Osteocyte (in vitro differentiated cells): ENCODE data around the gene STK17A. TPM values are rescaled to one million over a fixed set of nuclear protein-coding genes. Genes with fewer than 3 reads are reported as not detected.

Source experiments
- DNase-seq: peaks from one replicate; pipeline ENCODE4 v3.0.0; 2021; ENCODE audit warnings: mixed read lengths; ENCODE audit not compliant: unreplicated experiment; ENCODE audit errors: extremely low spot score
- H3K27ac Mint-ChIP-seq: one replicate; pipeline ENCODE4 v1.8.0; 2021; ENCODE audit warnings: mild to moderate bottlenecking, mixed read lengths; ENCODE audit not compliant: unreplicated experiment
- H3K27me3 Mint-ChIP-seq: one replicate; pipeline ENCODE4 v1.8.0; 2021; ENCODE audit warnings: mixed read lengths; ENCODE audit not compliant: unreplicated experiment
- H3K36me3 Mint-ChIP-seq: one replicate; pipeline ENCODE4 v1.8.0; 2021; ENCODE audit warnings: mixed read lengths; ENCODE audit not compliant: unreplicated experiment
- H3K4me1 Mint-ChIP-seq: one replicate; pipeline ENCODE4 v1.8.0; 2021; ENCODE audit warnings: mixed read lengths; ENCODE audit not compliant: unreplicated experiment
- H3K4me3 Mint-ChIP-seq: one replicate; pipeline ENCODE4 v1.8.0; 2021; ENCODE audit warnings: mild to moderate bottlenecking, moderate library complexity, mixed read lengths; ENCODE audit not compliant: unreplicated experiment
- H3K9me3 Mint-ChIP-seq: one replicate; pipeline ENCODE4 v1.8.0; 2021; ENCODE audit warnings: mixed read lengths; ENCODE audit not compliant: unreplicated experiment
- total RNA-seq: library from RNA; stranded (reverse); gene quantifications from 2 replicates; pipeline ENCODE4 v1.2.1, GENCODE V29; 2021
- TF ChIP-seq, protein P1 (sequence below): fragments of 200-600 bp; sonication (generic); IDR thresholded peaks from 2 replicates; pipeline ENCODE4 v1.5.0; 2021; ENCODE audit warnings: antibody characterized with exemption, mild to moderate bottlenecking, moderate library complexity

Gene STK17A
- total RNA-seq, 1 donor from 2014 or later: 12.6 TPM

DNA sequence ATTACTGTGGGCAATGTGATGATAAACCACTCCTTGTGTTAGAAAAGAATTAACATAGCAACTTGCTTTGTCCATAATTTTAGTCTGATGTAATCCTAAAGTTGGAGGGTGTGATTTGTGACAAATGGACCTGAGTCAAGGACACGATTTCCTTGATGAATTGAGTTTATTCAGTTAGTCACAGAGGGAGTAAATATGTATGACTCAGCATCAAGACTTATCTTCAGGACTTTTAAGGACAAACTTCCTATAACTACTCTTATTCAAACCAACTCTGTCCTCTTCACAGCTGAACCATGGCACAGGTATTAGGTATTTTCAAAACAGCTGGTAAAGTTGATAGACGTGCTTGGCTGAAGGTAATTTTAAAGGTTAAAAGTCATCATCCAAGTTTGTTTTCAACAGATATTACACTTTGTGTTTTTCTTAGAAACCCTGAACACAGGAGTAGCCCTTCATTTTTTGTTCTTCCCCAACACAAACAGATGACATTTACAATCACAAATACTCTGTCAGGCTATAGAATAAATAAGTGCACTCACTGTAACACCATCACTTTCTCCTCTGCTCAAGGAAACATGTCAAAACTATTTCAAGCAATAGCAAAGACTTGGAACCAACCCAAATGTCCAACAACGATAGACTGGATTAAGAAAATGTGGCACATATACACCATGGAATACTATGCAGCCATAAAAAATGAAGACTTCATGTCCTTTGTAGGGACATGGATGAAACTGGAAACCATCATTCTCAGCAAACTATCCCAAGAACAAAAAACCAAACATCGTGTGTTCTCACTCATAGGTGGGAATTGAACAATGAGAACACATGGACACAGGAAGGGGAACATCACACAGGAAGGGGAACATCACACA, 91.9 kb downstream of the STK17A start:
- Mint-ChIP-seq H3K9me3 (peaks cover 8% of the 10 kb centered on the region), H3K27ac (peak overlapping the region; percentile 56), H3K36me3 (peaks cover 6% of the 10 kb centered on the region), H3K27me3 (no peaks in the 10 kb centered on the region), H3K4me1 (peaks cover 34% of the 10 kb centered on the region), H3K4me3 (no peak overlapping the region)
- TF ChIP-seq, protein P1, sequence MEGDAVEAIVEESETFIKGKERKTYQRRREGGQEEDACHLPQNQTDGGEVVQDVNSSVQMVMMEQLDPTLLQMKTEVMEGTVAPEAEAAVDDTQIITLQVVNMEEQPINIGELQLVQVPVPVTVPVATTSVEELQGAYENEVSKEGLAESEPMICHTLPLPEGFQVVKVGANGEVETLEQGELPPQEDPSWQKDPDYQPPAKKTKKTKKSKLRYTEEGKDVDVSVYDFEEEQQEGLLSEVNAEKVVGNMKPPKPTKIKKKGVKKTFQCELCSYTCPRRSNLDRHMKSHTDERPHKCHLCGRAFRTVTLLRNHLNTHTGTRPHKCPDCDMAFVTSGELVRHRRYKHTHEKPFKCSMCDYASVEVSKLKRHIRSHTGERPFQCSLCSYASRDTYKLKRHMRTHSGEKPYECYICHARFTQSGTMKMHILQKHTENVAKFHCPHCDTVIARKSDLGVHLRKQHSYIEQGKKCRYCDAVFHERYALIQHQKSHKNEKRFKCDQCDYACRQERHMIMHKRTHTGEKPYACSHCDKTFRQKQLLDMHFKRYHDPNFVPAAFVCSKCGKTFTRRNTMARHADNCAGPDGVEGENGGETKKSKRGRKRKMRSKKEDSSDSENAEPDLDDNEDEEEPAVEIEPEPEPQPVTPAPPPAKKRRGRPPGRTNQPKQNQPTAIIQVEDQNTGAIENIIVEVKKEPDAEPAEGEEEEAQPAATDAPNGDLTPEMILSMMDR: no peak
- no peak for DNase-seq

Other genes with a start within 250 kb of the STK17A start
- gene COA1, start 146.4 kb downstream of the STK17A start, total RNA-seq: 45.9 and 47.8 TPM in 2 replicates
- 19.0 and 21.2 TPM in 2 replicates for gene BLVRA, start 175.6 kb downstream of the STK17A start, total RNA-seq